Measurements from ENCODE around the gene TMEM80.
"Not testable (repeated sequence)": the region's sequence is repeated elsewhere in the genome, so short reads cannot be mapped to it uniquely, and the experiment has no call there.

Gene TMEM80

GRCh38 chr11:695538-696248 lies at the start of gene TMEM80:
Gene TMEM80 (plus strand): TSS chr11:695816. CDS start chr11:695828, 12 bp downstream.
- DNase-seq = peak; percentile 99

GRCh38 chr11:646214-646613 lies 49.4 kb upstream of the TMEM80 start:
- DNase-seq = no peak

GRCh38 chr11:647672-648158 lies 47.9 kb upstream of the TMEM80 start:
- not testable (repeated sequence) for DNase-seq

GRCh38 chr11:650482-650881 lies 45.1 kb upstream of the TMEM80 start:
- DNase-seq = no peak

- not testable (repeated sequence) for DNase-seq
Observed at GRCh38 chr11:653136-653535, 42.5 kb upstream of the TMEM80 start.

- no peak for DNase-seq
Observed at GRCh38 chr11:653837-654236, 41.8 kb upstream of the TMEM80 start.

GRCh38 chr11:654444-654843 lies 41.2 kb upstream of the TMEM80 start:
- DNase-seq = not testable (repeated sequence)

- no peak for DNase-seq
Observed at GRCh38 chr11:655036-655726, 40.4 kb upstream of the TMEM80 start.

GRCh38 chr11:656426-656825 lies 39.2 kb upstream of the TMEM80 start:
- DNase-seq = no peak

- no peak for DNase-seq
Observed at GRCh38 chr11:656866-657265, 38.8 kb upstream of the TMEM80 start.

- DNase-seq = no peak
Observed at GRCh38 chr11:657691-658126, 37.9 kb upstream of the TMEM80 start.

- DNase-seq = no peak
Observed at GRCh38 chr11:659532-660085, 36.0 kb upstream of the TMEM80 start.

- no peak for DNase-seq
Observed at GRCh38 chr11:660281-660680, 35.3 kb upstream of the TMEM80 start.

- DNase-seq = no peak
Observed at GRCh38 chr11:660681-661444, 34.8 kb upstream of the TMEM80 start.

GRCh38 chr11:662689-663274 lies 32.8 kb upstream of the TMEM80 start:
- DNase-seq = peak; percentile 23

GRCh38 chr11:665062-665703 lies 30.4 kb upstream of the TMEM80 start:
- DNase-seq = no peak

GRCh38 chr11:665704-666281 lies 29.8 kb upstream of the TMEM80 start:
- no peak for DNase-seq

GRCh38 chr11:673866-674265 lies 21.8 kb upstream of the TMEM80 start:
- no peak for DNase-seq

GRCh38 chr11:674406-674805 lies 21.2 kb upstream of the TMEM80 start:
- DNase-seq = no peak

GRCh38 chr11:678297-678696 lies 17.3 kb upstream of the TMEM80 start:
- no peak for DNase-seq

GRCh38 chr11:679271-680207 lies 16.1 kb upstream of the TMEM80 start:
- no peak for DNase-seq
